Pons (tissue), 1 donor: ENCODE results near the gene LRRC3.

ENCODE experiments used
- DNase-seq: peaks from one replicate; pipeline ENCODE4 v3.0.0-alpha.2; 2016; ENCODE audit warnings: low spot score

LRRC3 gene

GRCh38 chr21:44438531-44439210 is 16.6 kb upstream of the LRRC3 start:
- DNase-seq, result no peak

GRCh38 chr21:44439211-44439600 is 16.1 kb upstream of the LRRC3 start:
- no peak for DNase-seq

DNA sequence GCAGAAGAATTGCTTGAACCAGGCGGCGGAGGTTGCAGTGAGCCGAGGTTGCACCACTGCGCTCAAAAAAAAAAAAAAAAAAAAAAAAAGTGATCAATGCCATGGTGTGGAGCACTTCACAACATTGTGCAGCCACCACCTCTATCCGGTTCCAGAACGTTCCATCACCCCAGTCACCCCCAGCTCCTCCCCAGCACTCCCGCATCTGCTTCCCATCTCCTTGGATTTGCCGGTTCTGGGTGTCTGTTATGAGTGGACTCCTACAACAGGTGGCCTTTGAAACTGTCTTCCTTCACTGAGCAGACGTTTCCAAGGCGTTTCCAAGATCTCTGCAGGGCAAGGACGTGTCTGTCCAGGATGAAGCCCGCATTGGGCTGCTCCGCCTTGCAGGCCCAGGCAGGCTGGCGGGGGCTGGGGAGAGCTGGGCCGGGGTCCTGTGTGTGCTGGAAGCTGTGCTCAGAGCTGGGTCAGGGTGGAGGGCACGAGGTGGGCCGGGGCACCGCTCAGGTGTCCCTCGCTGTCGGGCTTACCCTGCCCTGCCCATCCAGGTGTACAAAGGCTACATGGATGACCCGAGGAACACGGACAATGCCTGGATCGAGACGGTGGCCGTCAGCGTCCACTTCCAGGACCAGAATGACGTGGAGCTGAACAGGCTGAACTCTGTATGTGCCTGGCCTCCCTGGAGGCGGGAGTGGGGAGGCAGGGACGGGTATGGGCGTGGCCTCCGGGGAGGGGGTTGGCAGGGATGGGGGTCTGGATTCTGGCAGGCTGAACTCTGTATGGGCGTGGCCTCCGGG is 14.9 kb upstream of the LRRC3 start:
- no peak for DNase-seq

GRCh38 chr21:44441041-44441400 is 14.3 kb upstream of the LRRC3 start:
- DNase-seq, result no peak

DNA sequence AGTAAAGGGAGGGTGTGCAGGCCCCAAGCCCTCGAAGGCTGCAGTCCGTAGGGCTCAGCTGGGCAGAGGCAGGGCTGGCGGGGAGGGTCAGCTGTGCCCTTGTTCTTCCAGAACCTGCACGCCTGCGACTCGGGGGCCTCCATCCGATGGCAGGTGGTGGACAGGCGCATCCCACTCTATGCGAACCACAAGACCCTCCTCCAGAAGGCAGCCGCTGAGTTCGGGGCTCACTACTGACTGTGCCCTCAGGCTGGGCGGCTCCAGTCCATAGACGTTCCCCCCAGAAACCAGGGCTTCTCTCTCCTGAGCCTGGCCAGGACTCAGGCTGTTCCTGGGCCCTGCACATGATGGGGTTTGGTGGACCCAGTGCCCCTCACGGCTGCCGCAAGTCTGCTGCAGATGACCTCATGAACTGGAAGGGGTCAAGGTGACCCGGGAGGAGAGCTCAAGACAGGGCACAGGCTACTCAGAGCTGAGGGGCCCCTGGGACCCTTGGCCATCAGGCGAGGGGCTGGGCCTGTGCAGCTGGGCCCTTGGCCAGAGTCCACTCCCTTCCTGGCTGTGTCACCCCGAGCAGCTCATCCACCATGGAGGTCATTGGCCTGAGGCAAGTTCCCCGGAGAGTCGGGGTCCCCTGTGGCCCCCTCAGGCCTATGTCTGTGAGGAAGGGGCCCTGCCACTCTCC is 13.6 kb upstream of the LRRC3 start:
- no peak for DNase-seq

DNA sequence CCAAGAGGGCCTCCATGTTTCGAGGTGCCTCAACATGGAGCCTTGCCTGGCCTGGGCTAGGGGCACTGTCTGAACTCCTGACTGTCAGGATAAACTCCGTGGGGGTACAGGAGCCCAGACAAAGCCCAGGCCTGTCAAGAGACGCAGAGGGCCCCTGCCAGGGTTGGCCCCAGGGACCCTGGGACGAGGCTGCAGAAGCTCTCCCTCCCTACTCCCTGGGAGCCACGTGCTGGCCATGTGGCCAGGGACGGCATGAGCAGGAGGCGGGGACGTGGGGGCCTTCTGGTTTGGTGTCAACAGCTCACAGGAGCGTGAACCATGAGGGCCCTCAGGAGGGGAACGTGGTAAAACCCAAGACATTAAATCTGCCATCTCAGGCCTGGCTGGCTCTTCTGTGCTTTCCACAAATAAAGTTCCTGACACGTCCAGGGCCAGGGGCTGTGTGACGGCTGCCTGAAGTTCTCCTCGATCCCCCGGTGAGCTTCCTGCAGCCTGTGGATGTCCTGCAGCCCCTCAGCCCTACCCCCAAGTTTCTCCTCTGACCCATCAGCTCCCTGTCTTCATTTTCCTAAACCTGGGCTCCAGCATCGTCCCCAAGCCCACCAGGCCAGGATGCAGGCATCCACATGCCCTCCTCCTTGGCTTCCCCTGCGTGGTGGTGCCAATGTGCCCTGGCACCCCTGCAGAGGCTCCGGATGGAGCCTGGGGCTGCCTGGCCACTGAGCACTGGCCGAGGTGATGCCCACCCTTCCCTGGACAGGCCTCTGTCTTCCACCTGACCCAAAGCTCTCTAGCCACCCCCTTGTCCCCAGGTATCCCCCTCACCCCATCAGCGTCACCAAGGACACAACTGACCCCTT is 12.8 kb upstream of the LRRC3 start:
- DNase-seq, result no peak

DNA sequence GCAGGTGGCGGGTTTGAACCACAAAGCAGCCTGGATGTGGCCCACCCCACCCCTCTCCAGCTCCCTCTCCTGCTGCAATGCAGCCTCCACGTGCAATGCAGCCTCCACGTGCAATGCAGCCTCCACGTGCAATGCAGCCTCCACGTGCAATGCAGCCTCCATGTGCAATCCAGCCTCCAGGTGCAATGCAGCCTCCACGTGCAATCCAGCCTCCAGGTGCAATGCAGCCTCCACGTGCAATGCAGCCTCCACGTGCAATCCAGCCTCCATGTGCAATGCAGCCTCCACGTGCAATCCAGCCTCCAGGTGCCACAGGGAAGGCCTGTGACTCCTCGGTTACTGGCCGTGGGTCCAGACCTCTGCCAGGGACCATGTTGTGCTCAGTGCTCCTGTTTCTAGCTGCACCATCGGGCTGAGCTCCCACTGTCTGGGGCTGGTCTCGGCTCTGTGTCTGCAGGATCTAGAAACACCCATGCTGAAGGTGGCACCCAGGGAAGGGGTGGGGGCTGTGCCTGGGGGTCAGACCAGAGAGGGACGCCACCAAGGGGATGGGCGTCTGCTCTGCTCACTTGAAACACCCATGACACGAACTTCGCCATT is 11.9 kb upstream of the LRRC3 start:
- DNase-seq, result no peak

DNA sequence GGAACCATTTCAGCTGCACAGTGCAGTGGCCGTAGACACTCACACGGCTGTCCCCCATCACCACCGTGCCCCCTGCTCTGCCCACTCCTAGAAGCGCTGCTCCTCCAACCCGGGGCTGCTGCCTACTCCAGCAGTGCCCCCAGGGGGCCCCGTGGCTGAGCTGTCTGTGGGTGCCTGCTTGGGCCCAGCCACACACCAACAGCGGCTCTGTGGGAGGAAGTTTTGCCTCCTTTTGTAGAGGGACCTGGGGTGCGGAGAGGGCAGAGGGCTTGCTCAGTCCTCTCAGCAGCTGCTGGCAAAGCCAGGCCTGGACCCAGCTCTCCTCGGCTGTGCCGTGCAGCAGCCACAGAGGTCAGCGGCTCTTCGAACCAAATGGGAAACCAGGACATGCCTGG is 11.4 kb upstream of the LRRC3 start:
- no peak for DNase-seq

DNA sequence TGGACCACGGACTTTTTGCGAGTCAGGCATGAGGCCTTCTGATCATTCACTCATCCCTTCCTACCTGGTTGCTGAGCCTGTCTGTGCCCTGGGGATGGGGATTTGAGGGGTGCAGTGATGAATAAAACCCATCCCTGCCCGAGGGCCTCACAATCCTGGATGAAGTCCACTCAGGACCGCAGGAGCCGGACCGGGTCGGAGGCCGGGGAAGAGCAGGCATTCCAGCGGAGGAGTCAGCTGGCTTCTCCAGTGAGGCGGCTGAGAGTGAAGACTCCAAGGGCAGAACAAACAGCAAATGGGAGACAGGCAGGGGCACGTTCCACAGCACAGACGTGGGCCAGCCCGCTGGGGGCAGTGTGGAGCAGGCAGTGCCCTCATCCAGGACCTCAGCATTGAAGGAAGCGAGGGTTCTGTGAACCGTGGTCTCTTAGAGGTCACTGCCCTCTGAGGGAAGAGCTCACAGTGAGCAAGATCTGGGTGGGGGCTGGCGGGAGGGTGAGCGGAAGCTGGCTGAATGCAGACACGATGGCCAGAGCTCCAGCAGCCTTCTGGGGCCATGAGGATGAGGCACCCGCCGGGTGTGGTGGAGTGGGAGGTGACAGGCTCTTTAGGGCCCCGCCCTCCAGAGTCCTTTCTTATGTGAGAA is 10.9 kb upstream of the LRRC3 start:
- no peak for DNase-seq

DNA sequence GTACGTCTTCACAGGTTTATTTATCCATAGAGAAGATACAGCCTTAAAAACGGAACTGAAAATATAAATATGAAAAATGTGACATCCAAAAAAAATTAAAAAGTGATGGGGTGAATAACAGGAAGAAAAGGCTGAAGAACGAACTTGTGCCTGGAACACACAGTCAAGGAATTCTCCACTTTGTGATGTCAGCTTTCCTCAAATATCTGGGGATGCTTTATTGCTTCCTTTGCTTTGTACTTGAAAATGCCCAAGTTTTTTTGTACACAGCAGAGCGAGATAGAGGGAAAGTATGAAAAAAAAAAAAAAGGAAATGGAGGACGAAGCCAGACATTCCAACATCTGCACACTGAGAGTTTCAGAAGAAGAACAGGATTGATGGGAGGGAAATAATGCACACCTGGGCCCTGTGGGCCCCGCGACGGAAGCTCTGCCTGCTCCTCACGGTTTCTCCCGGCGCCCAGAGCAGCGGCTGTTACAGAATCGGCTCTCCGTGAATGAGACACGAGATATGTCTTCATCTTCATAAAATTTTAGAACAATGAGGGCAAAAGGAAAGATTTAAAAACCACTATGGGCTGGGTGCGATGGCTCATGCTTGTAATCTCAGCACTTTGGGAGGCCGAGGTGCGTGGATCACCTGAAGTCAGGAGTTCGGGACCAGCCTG is 10.0 kb upstream of the LRRC3 start:
- no peak for DNase-seq

DNA sequence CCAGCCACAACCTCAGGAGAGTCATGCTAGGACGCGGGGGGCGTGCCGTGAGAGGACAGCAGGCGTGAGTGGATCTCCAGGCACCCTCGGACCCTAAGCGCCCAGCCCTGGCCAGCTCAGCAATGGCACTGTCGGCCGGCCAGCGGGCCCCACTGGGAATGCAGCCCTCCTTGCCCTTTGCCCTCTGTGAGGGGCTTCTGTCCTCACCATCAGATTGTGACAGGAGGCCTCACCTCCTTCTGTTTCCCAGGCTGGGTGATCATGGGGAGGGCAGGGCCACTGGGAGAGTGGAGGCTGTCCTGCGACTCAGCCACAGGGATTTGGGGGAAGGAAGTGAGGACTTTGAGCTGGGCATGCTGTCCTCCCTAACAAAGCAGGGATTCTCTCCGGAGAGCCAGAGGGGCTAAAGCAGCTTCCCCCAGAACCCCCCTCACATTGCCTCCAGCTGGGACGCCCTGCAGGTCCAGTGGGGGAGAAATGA is 6.6 kb upstream of the LRRC3 start:
- no peak for DNase-seq

GRCh38 chr21:44449473-44450363 is 5.6 kb upstream of the LRRC3 start:
- DNase-seq, result no peak

- DNase-seq, result no peak
These were observed 4.9 kb upstream of the LRRC3 start for GRCh38 chr21:44450402-44450801.

DNA sequence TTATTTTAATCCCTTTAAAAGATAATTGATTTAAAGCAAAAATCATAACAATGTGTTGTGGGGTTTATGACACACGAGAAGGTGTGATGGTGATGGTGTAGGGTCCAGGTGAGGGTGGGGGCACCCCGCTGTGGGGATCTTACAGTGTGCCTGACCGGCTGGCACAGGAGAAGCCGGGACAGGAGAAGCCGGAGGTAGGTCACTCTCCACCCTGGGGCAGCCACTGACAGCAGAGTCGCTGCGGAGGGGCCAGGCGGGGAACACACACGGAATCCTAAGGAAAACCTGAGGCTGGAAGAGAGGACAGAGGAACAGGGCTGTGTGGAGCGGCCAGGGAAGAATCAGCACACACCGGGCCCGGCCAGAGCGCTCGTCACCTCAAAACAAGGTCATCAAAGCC is 4.3 kb upstream of the LRRC3 start:
- DNase-seq, result no peak

- no peak for DNase-seq
These were observed 2.2 kb upstream of the LRRC3 start for GRCh38 chr21:44453120-44453519.

DNA sequence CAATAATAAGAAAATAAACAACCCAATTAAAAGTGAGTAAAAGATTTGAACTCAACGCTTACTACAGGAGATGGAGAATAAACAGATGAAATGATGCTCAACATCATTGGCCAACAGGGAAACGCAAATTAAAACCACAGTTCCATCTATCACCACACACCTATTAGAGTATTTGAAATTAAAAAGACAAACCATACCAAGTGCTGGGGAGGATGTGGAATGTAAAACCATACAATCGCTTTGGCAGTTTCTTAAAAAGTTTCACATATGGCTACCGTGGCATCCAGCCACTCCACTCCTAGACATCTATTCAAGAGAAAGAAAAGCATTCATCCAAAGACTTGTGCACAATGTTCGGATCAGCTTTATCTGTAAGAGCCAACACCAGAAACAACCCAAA is 1.3 kb upstream of the LRRC3 start:
- no peak for DNase-seq

- DNase-seq, result no peak
These were observed 359 bp downstream of the LRRC3 start for GRCh38 chr21:44455524-44456213.

- DNase-seq, result no peak
These were observed 1.1 kb downstream of the LRRC3 start for GRCh38 chr21:44456214-44456914.
